Trophoblast cell (in vitro differentiated cells and primary cell): ENCODE results near the gene SPATA19.

Source experiments
- DNase-seq, 2 donors: peaks; one replicate each; pipeline ENCODE4 v3.0.0-alpha.2; 2016
- H2AFZ ChIP-seq: 2 replicates; pipeline ENCODE4 v1.6.1; 2013; ENCODE audit warnings: low read length, moderate library complexity, mild to moderate bottlenecking; ENCODE audit not compliant: insufficient read depth, poor library complexity
- H2AK5ac ChIP-seq: 2 replicates; pipeline ENCODE4 v1.6.1; 2013; ENCODE audit warnings: mild to moderate bottlenecking, low read length
- H2BK120ac ChIP-seq: 2 replicates; pipeline ENCODE4 v1.6.1; 2013; ENCODE audit warnings: low read length, mild to moderate bottlenecking, moderate library complexity; ENCODE audit not compliant: insufficient read depth, poor library complexity
- H2BK12ac ChIP-seq: 2 replicates; pipeline ENCODE4 v1.6.1; 2013; ENCODE audit warnings: mild to moderate bottlenecking, low read length, moderate library complexity
- H2BK5ac ChIP-seq: 2 replicates; pipeline ENCODE4 v1.6.1; 2013; ENCODE audit warnings: low read length, low read depth, moderate library complexity, mild to moderate bottlenecking; ENCODE audit not compliant: poor library complexity
- H3K14ac ChIP-seq: 2 replicates; pipeline ENCODE4 v1.6.1; 2013; ENCODE audit warnings: mild to moderate bottlenecking, low read length
- H3K18ac ChIP-seq: 2 replicates; pipeline ENCODE4 v1.6.1; 2013; ENCODE audit warnings: mild to moderate bottlenecking, low read length
- H3K23ac ChIP-seq: 2 replicates; pipeline ENCODE4 v1.6.1; 2013; ENCODE audit warnings: low read length
- H3K27ac ChIP-seq: 2 replicates; pipeline ENCODE4 v1.5.1; 2013; ENCODE audit warnings: low read depth, mild to moderate bottlenecking, inconsistent platforms, low read length, moderate library complexity
- H3K27me3 ChIP-seq: 2 replicates; pipeline ENCODE4 v1.6.1; 2013; ENCODE audit warnings: inconsistent platforms, mild to moderate bottlenecking, low read length, moderate library complexity; ENCODE audit not compliant: insufficient read depth
- H3K36me3 ChIP-seq, 2 experiments: 1 replicate in 1 of 2; 2 replicates in 1 of 2; pipeline ENCODE4 v1.6.1; 2013; ENCODE audit warnings: low read length in 2 of 2, mild to moderate bottlenecking in 2 of 2, moderate library complexity in 1 of 2; ENCODE audit not compliant: insufficient read depth in 2 of 2, control insufficient read depth in 1 of 2
- H3K4ac ChIP-seq: 2 replicates; pipeline ENCODE4 v1.6.1; 2013; ENCODE audit warnings: low read depth, mild to moderate bottlenecking, low read length, moderate library complexity
- H3K4me1 ChIP-seq, 2 experiments: 1 replicate in 1 of 2; 2 replicates in 1 of 2; pipeline ENCODE4 v1.6.1; 2013; ENCODE audit warnings: low read length in 2 of 2, mild to moderate bottlenecking in 2 of 2, moderate library complexity in 1 of 2; ENCODE audit not compliant: insufficient read depth in 2 of 2, control insufficient read depth in 1 of 2
- H3K4me2 ChIP-seq: 2 replicates; pipeline ENCODE4 v1.6.1; 2013; ENCODE audit warnings: inconsistent platforms, mild to moderate bottlenecking, low read length, moderate library complexity
- H3K4me3 ChIP-seq: 2 replicates; pipeline ENCODE4 v1.5.1; 2013; ENCODE audit warnings: mild to moderate bottlenecking, low read depth, low read length, inconsistent platforms
- H3K79me1 ChIP-seq: one replicate; pipeline ENCODE4 v1.6.1; 2013; ENCODE audit warnings: low read length
- H3K79me2 ChIP-seq: 2 replicates; pipeline ENCODE4 v1.6.1; 2013; ENCODE audit warnings: low read length, mild to moderate bottlenecking; ENCODE audit not compliant: control insufficient read depth, insufficient read depth, poor library complexity
- H3K9ac ChIP-seq: 2 replicates; pipeline ENCODE4 v1.6.1; 2013; ENCODE audit warnings: mild to moderate bottlenecking, low read length
- H3K9me3 ChIP-seq: 2 replicates; pipeline ENCODE4 v1.6.1; 2013; ENCODE audit warnings: low read depth, mild to moderate bottlenecking, control low read depth, inconsistent platforms, low read length; ENCODE audit not compliant: insufficient read depth
- H4K12ac ChIP-seq: 2 replicates; pipeline ENCODE4 v1.6.1; 2013; ENCODE audit warnings: low read depth, mild to moderate bottlenecking, low read length, moderate library complexity
- H4K8ac ChIP-seq: 2 replicates; pipeline ENCODE4 v1.6.1; 2013; ENCODE audit warnings: low read depth, mild to moderate bottlenecking, low read length, moderate library complexity
- H4K91ac ChIP-seq: one replicate; pipeline ENCODE4 v1.6.1; 2013; ENCODE audit warnings: low read depth, mild to moderate bottlenecking, low read length, moderate library complexity
- WGBS: extraction: QIAGEN DNeasy Blood & Tissue Kit; methylation state at CpG from one replicate; pipeline ENCODE4 v1.1.7; 2013; ENCODE audit warnings: missing lambda C conversion rate; ENCODE audit not compliant: insufficient read length, insufficient coverage; ENCODE audit errors: extremely low coverage; 5-methylcytosine and 5-hydroxymethylcytosine counted together

Gene SPATA19

GRCh38 chr11:133796043-133796795 is 49.1 kb downstream of the SPATA19 start:
- no peaks in the 10 kb centered on the region for H3K79me2 ChIP-seq
- H2BK5ac ChIP-seq, result no peak overlapping the region
- DNase-seq, result no peak
- peaks cover 8% of the 10 kb centered on the region for H3K9me3 ChIP-seq
- no peak overlapping the region for H2AK5ac ChIP-seq
- H3K27ac ChIP-seq, result no peak overlapping the region
- H3K18ac ChIP-seq, result no peak overlapping the region
- H3K79me1 ChIP-seq, result no peaks in the 10 kb centered on the region
- no peak overlapping the region for H4K12ac ChIP-seq
- H3K14ac ChIP-seq, result no peak overlapping the region
- no peak overlapping the region for H4K91ac ChIP-seq
- no peak overlapping the region for H4K8ac ChIP-seq
- H3K4me1 ChIP-seq, result no peaks in the 10 kb centered on the region
- WGBS, result no CpG with 5 or more reads among the region's 10 CpGs
- no peak overlapping the region for H2BK120ac ChIP-seq
- H3K9ac ChIP-seq, result no peak overlapping the region
- H3K23ac ChIP-seq, result no peak overlapping the region
- no peak overlapping the region for H2BK12ac ChIP-seq
- no peak overlapping the region for H3K4ac ChIP-seq
- no peaks in the 10 kb centered on the region for H3K36me3 ChIP-seq
- H3K4me3 ChIP-seq, result no peak overlapping the region
- H2AFZ ChIP-seq, result no peak overlapping the region
- H3K27me3 ChIP-seq, result no peaks in the 10 kb centered on the region
- no peak overlapping the region for H3K4me2 ChIP-seq

GRCh38 chr11:133795088-133795487 is 50.2 kb downstream of the SPATA19 start:
- Histone ChIP-seq H3K36me3 (no peaks in the 10 kb centered on the region), H3K4ac (no peak overlapping the region), H2BK12ac (no peak overlapping the region), H2AFZ (no peak overlapping the region), H2AK5ac (no peak overlapping the region), H3K27ac (no peak overlapping the region), H3K9me3 (peaks cover 8% of the 10 kb centered on the region), H3K79me2 (no peaks in the 10 kb centered on the region), H2BK120ac (no peak overlapping the region), H3K23ac (no peak overlapping the region), H3K79me1 (no peaks in the 10 kb centered on the region), H4K8ac (no peak overlapping the region), H4K91ac (no peak overlapping the region), H3K14ac (no peak overlapping the region), H2BK5ac (no peak overlapping the region), H3K18ac (no peak overlapping the region), H4K12ac (no peak overlapping the region), H3K4me3 (no peak overlapping the region), H3K27me3 (no peaks in the 10 kb centered on the region), H3K9ac (no peak overlapping the region), H3K4me1 (peaks cover 0 to 5% of the 10 kb centered on the region in 2 experiments), H3K4me2 (no peak overlapping the region)
- WGBS, result no CpG with 5 or more reads among the region's 2 CpGs
- DNase-seq, result no peak

GRCh38 chr11:133794205-133794604 is 51.1 kb downstream of the SPATA19 start:
- no peak overlapping the region for H2BK12ac ChIP-seq
- H2BK5ac ChIP-seq, result no peak overlapping the region
- H4K91ac ChIP-seq, result no peak overlapping the region
- no peak overlapping the region for H3K4me2 ChIP-seq
- no peak overlapping the region for H3K9ac ChIP-seq
- H3K4me1 ChIP-seq, result peaks cover 0 to 5% of the 10 kb centered on the region in 2 experiments
- no peak overlapping the region for H3K27ac ChIP-seq
- H3K27me3 ChIP-seq, result no peaks in the 10 kb centered on the region
- H2BK120ac ChIP-seq, result no peak overlapping the region
- H3K4ac ChIP-seq, result no peak overlapping the region
- WGBS, result no CpG with 5 or more reads among the region's 2 CpGs
- no peak for DNase-seq
- no peak overlapping the region for H2AK5ac ChIP-seq
- H3K79me2 ChIP-seq, result no peaks in the 10 kb centered on the region
- no peak overlapping the region for H3K14ac ChIP-seq
- no peaks in the 10 kb centered on the region for H3K36me3 ChIP-seq
- no peak overlapping the region for H3K18ac ChIP-seq
- H4K12ac ChIP-seq, result no peak overlapping the region
- no peak overlapping the region for H2AFZ ChIP-seq
- H3K79me1 ChIP-seq, result no peaks in the 10 kb centered on the region
- no peak overlapping the region for H4K8ac ChIP-seq
- H3K23ac ChIP-seq, result no peak overlapping the region
- H3K9me3 ChIP-seq, result peaks cover 8% of the 10 kb centered on the region
- H3K4me3 ChIP-seq, result no peak overlapping the region

- peaks cover 0 to 5% of the 10 kb centered on the region in 2 experiments for H3K4me1 ChIP-seq
- H2BK12ac ChIP-seq, result no peak overlapping the region
- no peak overlapping the region for H2AK5ac ChIP-seq
- no peak overlapping the region for H3K4me2 ChIP-seq
- no peak overlapping the region for H3K4ac ChIP-seq
- no CpG with 5 or more reads among the region's 7 CpGs for WGBS
- no peak for DNase-seq
- no peak overlapping the region for H2BK120ac ChIP-seq
- peaks cover 8% of the 10 kb centered on the region for H3K9me3 ChIP-seq
- no peak overlapping the region for H3K14ac ChIP-seq
- no peak overlapping the region for H3K4me3 ChIP-seq
- H4K91ac ChIP-seq, result no peak overlapping the region
- no peak overlapping the region for H4K12ac ChIP-seq
- no peak overlapping the region for H2BK5ac ChIP-seq
- no peaks in the 10 kb centered on the region for H3K79me1 ChIP-seq
- no peak overlapping the region for H2AFZ ChIP-seq
- H3K27ac ChIP-seq, result no peak overlapping the region
- H3K79me2 ChIP-seq, result no peaks in the 10 kb centered on the region
- no peak overlapping the region for H3K18ac ChIP-seq
- no peak overlapping the region for H4K8ac ChIP-seq
- no peaks in the 10 kb centered on the region for H3K27me3 ChIP-seq
- no peaks in the 10 kb centered on the region for H3K36me3 ChIP-seq
- H3K23ac ChIP-seq, result no peak overlapping the region
- H3K9ac ChIP-seq, result no peak overlapping the region
Observed at GRCh38 chr11:133793271-133794035, 51.9 kb downstream of the SPATA19 start.
